Measurements from ENCODE around the gene PRAC1. TPM values are rescaled to one million over a fixed set of nuclear protein-coding genes. Genes with fewer than 3 reads are reported as not detected.
"Not testable (repeated sequence)": the region's sequence is repeated elsewhere in the genome, so short reads cannot be mapped to it uniquely, and the experiment has no call there.

PRAC1 gene
- total and polyA plus RNA-seq, 5 experiments from 2014 or later = not detected

DNA sequence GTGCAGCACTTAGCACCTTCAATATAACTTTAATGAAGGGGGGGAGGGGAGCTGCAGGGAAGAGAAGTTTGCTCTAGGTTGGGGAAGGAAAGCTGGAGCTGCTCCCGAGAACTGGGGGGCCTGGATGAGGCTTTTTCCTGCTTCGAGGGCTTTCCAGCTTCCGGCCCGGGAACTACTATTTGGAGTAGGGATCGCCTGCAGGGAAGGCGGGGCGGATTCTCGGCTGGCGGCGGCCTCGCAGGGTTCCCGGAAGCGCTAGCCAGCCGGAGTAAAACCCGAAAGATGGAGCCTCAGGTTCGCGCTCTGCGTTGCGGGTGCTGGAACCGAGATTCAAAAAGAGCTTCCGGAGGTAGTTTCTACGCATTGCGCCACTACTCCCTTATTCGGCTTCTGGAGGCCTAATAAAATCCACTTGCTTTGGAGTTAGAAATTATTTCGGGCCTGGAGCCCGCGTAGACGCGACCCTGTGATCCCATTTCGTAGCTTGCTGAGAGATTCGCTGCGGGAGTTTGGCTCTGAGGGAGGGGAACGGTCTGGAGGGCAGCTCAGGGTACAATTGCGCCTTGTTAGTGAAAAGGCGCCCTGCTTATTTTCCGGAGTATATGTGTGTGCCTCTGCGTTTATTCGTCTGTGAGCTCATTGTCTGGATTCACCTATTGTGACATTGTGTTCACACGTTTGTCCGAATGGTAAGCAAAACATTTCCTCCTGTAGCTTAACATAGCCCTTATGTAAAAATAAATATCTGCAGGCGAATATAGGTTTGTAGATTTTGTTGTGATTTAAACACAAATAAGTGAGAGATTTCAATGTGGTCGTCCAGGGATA lies 1.3 kb upstream of the PRAC1 start:
- ATAC-seq (peak in 1 of 2 donors; percentile 22), DNase-seq (peak in 1 of 10 donors; percentile 33)
- H3K36me3 Mint-ChIP-seq = peaks cover 0 to 18% (median 13%) of the 10 kb centered on the region in 3 donors
- peak overlapping the region; percentile 49 to 82 (median 76) for H3K4me3 Mint-ChIP-seq
- peaks cover 23 to 51% (median 44%) of the 10 kb centered on the region in 4 donors for H3K4me1 Mint-ChIP-seq
- POLR2A ChIA-PET = interaction anchor here (0.5 to 1.6 kb wide), 7 partner anchors 8 to 551 kb away, joined by 3 to 5 read pairs (median 3); no protein-coding TSS in a partner anchor
- peaks cover 56 to 98% (median 79%) of the 10 kb centered on the region in 5 donors for H3K27me3 Mint-ChIP-seq
- no peak overlapping the region for H3K27ac Mint-ChIP-seq
- peaks cover 0 to 7% (median 0%) of the 10 kb centered on the region in 9 donors for H3K9me3 Mint-ChIP-seq

DNA sequence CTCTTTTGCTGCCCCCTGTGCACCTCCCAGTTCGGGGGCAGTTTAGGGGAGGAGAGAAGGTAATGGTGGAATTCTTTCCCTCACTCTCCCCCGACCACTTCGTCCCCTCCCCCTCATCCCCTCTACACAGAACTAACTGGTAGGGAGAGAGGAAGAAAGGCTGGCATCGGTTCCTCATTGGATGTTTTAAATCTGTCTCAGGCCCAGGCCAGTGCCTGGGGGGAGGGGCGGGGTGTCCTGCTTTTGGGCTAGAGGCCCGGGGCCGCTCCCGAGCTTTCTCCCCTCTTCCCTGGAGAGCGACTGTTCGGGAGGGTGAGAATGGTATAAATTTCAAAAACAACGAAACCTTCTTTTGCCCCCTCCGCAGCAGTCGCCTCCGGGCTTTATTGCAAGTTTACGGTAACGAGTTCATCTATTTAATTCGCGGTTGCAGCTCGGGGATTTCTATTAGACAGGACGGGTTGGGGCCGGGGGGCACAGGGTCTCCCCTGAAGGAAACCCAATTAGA lies 651 bp upstream of the PRAC1 start, which contains the start of gene PRAC2:
PRAC2 (plus strand) TSS at position 271 of the 508 bp plus-strand sequence. CDS start 1,226 bp downstream, outside the sequence.
- POLR2A ChIA-PET = interaction anchor here (1.6 kb wide), 2 partner anchors 9 to 11 kb away, joined by 3 read pairs; no protein-coding TSS in a partner anchor
- Mint-ChIP-seq H3K4me3 (peak within 1 kb of the TSS; percentile 49 to 82 (median 76)), H3K9me3 (peaks cover 0 to 12% (median 0%) of the 10 kb centered on the region in 9 donors), H3K27ac (peak within 1 kb of the TSS in 1 of 10 donors; percentile 34), H3K36me3 (peaks cover 0 to 18% (median 13%) of the 10 kb centered on the region in 3 donors), H3K4me1 (peaks cover 20 to 49% (median 46%) of the 10 kb centered on the region in 4 donors), H3K27me3 (peaks cover 61 to 98% (median 83%) of the 10 kb centered on the region in 5 donors)
- ATAC-seq = no peak
- DNase-seq = no peak

DNA sequence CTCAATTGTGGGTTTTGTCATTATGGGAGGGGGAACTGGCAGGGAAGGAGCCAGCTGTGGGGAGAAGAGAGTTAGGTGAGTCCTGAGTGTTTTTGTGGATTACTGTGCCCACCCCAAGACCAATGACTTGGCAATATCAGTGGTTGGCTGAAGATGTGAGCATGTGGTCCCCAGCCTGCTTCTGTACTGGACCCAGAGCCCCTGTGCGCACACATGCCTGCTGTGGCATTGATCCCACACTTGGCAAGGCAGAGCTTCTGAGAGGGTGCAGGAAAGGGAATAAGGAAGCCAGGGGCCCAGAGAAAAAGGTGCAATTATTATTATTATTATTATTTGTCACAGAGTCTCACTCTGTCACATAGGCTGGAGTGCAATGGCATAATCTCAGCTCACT lies 1.3 kb downstream of the PRAC1 start:
- Mint-ChIP-seq H3K4me1 (peaks cover 18 to 44% (median 41%) of the 10 kb centered on the region in 4 donors), H3K36me3 (peaks cover 0 to 13% (median 13%) of the 10 kb centered on the region in 3 donors), H3K27me3 (peaks cover 56 to 97% (median 81%) of the 10 kb centered on the region in 5 donors), H3K27ac (no peak overlapping the region), H3K9me3 (peaks cover 0 to 12% (median 3%) of the 10 kb centered on the region in 9 donors), H3K4me3 (no peak overlapping the region)
- no peak for ATAC-seq
- no peak for DNase-seq
- POLR2A ChIA-PET = no interaction called here

DNA sequence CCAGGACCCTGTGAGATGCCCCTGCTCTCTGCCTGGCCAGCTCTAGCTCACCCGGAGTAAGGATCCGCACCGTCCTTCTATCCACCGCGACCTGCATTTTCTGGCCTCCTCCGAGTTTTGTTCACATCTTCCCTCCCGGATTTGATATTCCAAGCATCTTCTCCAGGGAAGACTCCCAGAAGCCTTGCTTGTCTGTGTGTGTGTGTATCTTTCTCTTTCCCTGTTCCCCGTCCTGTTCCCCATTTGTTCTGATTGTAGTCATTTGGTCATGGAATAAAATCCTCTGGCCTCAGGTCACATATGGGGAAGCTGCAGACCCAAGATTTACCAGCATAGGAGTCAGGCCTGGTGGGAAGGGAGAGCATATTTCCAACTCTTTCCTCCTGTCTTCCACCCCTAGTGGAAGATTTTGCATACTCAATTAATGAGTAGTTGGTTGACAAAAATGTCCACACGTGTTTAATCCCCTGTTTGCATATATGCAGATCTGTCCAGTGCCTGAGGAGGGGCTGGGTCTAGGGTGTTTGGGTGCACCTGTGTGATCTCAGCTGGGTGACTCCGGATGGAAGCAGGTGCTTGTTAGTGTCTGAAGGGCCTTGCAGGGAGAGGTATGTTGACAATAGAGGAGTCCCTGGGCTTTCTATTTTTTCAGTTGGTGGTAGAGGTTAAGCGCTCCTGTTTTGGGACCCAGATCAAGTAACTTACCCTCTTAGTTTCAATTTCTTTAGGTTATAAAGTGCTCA lies 1.9 kb downstream of the PRAC1 start:
- Mint-ChIP-seq H3K27me3 (peaks cover 52 to 91% (median 79%) of the 10 kb centered on the region in 5 donors), H3K4me3 (peak overlapping the region in 7 of 10 donors; percentile 2 to 57 (median 7)), H3K4me1 (peaks cover 18 to 41% (median 39%) of the 10 kb centered on the region in 4 donors), H3K36me3 (peaks cover 0 to 13% (median 13%) of the 10 kb centered on the region in 3 donors), H3K27ac (peak overlapping the region in 2 of 10 donors; percentile 8 to 85), H3K9me3 (peaks cover 0 to 12% (median 3%) of the 10 kb centered on the region in 9 donors)
- ATAC-seq (no peak), DNase-seq (no peak)
- POLR2A ChIA-PET = no interaction called here

DNA sequence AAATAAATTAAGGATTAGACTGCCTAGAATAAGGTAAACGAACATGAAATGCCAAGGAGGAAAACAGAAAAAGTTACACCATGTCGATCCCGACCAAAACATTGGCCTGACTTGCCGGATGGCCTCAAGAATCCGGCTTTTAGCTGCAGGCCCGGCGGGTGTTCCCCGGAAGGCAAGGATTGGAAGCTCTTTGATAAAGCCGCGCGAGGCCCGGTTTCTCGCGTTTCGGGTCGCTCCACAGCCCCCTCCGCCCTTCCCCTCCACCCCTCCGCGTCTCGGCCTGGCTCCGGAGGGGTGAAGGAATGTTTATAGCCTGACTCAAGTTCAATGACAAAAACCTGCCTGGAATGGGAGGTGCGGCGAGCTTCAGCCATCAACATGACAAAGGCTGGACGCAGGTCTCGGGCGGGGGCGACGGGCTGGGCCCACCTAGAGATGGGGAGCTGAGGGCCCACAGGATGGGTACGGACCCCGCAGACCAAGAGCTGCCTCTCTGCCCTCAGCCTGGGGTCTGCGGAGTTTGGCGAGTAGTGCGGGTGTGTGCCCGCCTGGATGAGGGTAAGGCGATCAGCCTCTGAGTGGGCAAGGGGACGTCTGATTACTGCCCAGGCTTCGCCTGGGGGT lies 2.6 kb downstream of the PRAC1 start:
- Mint-ChIP-seq H3K4me1 (peaks cover 16 to 35% (median 33%) of the 10 kb centered on the region in 4 donors), H3K27ac (peak overlapping the region in 2 of 10 donors; percentile 81 to 85), H3K36me3 (peaks cover 0 to 13% (median 11%) of the 10 kb centered on the region in 3 donors), H3K9me3 (peaks cover 0 to 12% (median 3%) of the 10 kb centered on the region in 9 donors), H3K27me3 (peaks cover 48 to 87% (median 74%) of the 10 kb centered on the region in 5 donors), H3K4me3 (peak overlapping the region in 7 of 10 donors; percentile 6 to 60 (median 41))
- no peak for DNase-seq
- POLR2A ChIA-PET = no interaction called here
- ATAC-seq = no peak

DNA sequence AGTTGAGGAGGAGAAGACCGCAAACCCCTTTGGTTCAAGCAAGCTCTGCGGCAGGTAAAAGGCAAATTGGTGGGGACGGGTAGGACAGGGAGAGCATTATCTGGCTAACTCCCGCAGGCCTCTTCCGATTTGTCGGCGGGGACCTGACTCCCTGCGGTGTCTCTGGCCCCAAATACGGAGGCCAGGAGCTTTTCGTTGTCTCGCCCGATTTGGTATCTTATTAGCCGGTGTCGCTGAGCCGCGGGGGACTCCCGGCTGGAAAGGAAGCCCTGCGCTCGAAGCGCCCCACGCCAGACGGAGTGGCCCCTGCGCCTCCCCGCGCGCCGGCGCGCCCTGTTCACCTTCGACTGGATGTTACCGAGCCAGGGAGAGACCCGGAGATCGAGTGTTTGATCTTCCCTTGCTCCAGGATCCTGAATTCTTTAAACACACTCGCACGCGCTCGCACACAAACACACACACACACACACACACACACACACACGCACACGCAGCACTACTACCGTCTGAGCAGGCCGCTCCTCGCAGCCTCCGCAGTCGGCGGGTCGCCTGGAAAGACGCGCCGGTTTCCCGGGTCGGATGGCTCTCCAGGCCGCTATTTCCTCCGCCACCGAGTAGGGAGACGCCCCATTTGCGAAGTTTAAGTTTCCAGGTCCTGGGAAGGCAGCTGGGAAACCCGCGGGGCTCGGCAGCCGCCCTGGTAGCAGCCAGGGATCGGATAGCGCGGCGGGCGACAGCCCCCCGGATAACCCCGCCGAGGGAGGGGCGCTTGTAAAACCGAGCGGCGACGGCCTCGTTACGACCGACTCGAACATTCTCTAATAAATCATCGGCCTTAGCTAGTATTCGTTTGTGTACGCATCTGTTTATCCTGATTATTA lies 3.3 kb downstream of the PRAC1 start:
- Mint-ChIP-seq H3K36me3 (peaks cover 0 to 12% (median 11%) of the 10 kb centered on the region in 3 donors), H3K4me1 (peaks cover 11 to 27% (median 26%) of the 10 kb centered on the region in 4 donors), H3K27ac (peak overlapping the region in 3 of 10 donors; percentile 25 to 85 (median 81)), H3K27me3 (peaks cover 45 to 87% (median 74%) of the 10 kb centered on the region in 5 donors), H3K9me3 (peaks cover 0 to 12% (median 3%) of the 10 kb centered on the region in 9 donors), H3K4me3 (peak overlapping the region; percentile 4 to 63 (median 55))
- ATAC-seq (peak; percentile 35 to 39), DNase-seq (no peak)
- POLR2A ChIA-PET = no interaction called here

DNA sequence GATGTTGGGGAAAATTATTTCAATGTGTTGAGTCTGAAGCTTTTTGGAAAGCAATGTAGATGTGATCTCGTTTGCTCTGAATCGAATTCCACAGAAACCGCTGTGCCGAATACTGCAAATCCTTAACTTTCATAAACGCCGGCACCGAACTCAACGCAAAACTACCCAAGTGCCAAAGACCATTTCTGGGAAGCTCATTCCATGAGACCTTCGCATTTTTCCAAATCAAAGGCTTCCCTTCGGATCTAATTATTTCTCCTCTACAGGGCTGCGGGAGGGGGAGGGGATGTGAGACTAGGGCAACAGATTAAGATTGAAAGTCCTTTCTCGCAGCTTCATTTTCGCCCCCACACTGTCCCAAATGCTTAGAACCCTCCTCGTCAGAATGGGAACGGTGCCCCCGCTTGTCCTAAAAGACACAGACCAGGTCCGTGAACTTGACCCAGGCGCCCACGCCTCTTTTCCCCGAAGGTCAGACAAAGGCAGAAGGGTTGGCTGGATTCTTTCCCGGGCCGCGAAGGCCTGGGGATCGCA lies 4.0 kb downstream of the PRAC1 start:
- H3K4me3 Mint-ChIP-seq = peak overlapping the region in 6 of 10 donors; percentile 34 to 60 (median 44)
- ATAC-seq (no peak), DNase-seq (no peak)
- peak overlapping the region in 2 of 10 donors; percentile 25 to 56 for H3K27ac Mint-ChIP-seq
- H3K4me1 Mint-ChIP-seq = peaks cover 8 to 20% (median 18%) of the 10 kb centered on the region in 4 donors
- peaks cover 40 to 87% (median 73%) of the 10 kb centered on the region in 5 donors for H3K27me3 Mint-ChIP-seq
- peaks cover 0 to 11% (median 9%) of the 10 kb centered on the region in 3 donors for H3K36me3 Mint-ChIP-seq
- peaks cover 0 to 12% (median 3%) of the 10 kb centered on the region in 9 donors for H3K9me3 Mint-ChIP-seq
- POLR2A ChIA-PET = interaction anchor here (0.6 to 1.5 kb wide), 2 partner anchors 10 to 718 kb away, joined by 3 to 5 read pairs; partner anchors contain the start of gene HOXB13

DNA sequence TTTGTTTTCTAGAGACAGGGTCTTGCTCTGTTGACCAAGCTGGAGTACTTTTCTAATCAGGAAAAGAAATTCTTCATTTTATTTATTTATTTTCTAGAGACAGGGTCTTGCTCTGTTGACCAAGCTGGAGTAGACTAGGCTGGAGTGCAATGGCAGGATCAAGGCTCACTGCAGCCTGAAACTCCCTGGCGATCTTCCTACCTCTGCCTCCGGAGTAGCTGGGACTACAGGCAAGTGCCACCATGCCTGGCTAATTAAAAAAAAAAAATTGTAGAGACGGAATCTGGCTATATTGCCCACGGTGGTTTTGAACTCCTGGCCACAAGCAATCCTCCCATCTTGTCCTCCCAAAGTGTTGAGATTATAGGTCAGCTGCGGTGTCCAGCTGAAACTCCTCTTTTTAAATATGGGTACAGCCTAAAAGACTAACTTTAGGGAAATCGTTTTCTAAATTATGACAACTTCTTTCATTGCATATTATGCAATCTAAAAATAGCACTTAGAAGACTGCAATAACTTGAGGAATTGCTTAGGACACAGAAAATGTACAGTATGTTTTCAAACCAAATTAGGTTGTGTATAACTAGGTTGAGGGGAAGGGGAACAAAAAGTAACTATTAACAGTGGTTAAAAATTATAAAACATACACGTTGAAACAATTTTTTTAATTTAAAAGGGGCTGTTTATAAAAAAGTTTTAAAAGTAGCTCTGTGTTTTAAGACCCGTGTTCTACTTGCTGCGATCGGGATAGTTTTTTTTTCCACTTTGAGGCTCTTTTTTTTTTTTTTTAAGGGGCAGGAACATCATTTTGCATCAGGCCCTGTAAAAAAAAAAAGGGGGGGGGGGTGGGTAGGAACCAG lies 4.7 kb downstream of the PRAC1 start:
- peaks cover 40 to 87% (median 70%) of the 10 kb centered on the region in 5 donors for H3K27me3 Mint-ChIP-seq
- peaks cover 0 to 9% (median 9%) of the 10 kb centered on the region in 3 donors for H3K36me3 Mint-ChIP-seq
- DNase-seq = no peak
- peaks cover 0 to 12% (median 3%) of the 10 kb centered on the region in 9 donors for H3K9me3 Mint-ChIP-seq
- peak overlapping the region in 1 of 10 donors; percentile 35 for H3K4me3 Mint-ChIP-seq
- POLR2A ChIA-PET = interaction anchor here (0.6 to 1.5 kb wide), 3 partner anchors 10 to 718 kb away, joined by 3 to 5 read pairs (median 4); partner anchors contain the start of gene HOXB13
- H3K27ac Mint-ChIP-seq = peak overlapping the region in 1 of 10 donors; percentile 53
- peaks cover 8 to 17% (median 14%) of the 10 kb centered on the region in 4 donors for H3K4me1 Mint-ChIP-seq
- ATAC-seq = no peak

DNA sequence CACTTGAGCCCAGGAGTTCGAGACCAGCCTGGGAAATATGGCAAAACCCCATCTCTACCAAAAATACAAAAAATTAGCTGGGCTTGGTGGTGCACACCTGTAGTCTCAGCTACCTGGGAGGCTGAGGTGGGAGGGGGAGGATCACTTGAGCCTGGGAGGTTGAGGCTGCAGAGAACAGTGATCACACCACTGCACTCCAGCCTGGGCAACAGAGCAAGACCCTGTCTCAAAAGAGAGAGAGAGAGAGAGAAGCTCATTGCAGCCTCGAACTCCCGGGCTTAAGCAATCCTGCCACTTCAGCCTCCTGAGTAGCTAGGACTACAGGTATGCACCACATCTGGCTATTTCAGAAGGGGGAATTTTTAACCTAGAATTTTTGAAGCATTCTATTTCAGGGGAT lies 5.8 kb downstream of the PRAC1 start:
- H3K4me1 Mint-ChIP-seq = peaks cover 7 to 17% (median 14%) of the 10 kb centered on the region in 4 donors
- H3K4me3 Mint-ChIP-seq, ATAC-seq, DNase-seq, H3K27ac Mint-ChIP-seq, H3K36me3 Mint-ChIP-seq: not testable (repeated sequence)
- POLR2A ChIA-PET = interaction anchor here (1.3 kb wide), 1 partner anchor 16 kb away, joined by 4 read pairs; no protein-coding TSS in a partner anchor
- H3K27me3 Mint-ChIP-seq = peaks cover 37 to 86% (median 67%) of the 10 kb centered on the region in 5 donors
- peaks cover 0 to 12% (median 3%) of the 10 kb centered on the region in 9 donors for H3K9me3 Mint-ChIP-seq
